Adrenal gland (tissue), 5 donors: ENCODE measurements around the gene PTBP3.

Source experiments
- CTCF ChIP-seq, 6 experiments: fragments of 450-650 bp in 4 of 6; fragments of 200-600 bp in 2 of 6; sonication (generic) in 1 of 6; IDR thresholded peaks; 1 replicate in 5 of 6; 2 replicates in 1 of 6; pipeline versions ENCODE4 v1.5.1 to v1.8.0; 2016 to 2021; ENCODE audit warnings: antibody characterized with exemption in 6 of 6, mild to moderate bottlenecking in 2 of 6, moderate library complexity in 1 of 6
- POLR2A ChIP-seq, 2 donors: fragments of 450-650 bp; IDR thresholded peaks; one replicate each; pipeline ENCODE4 v1.6.1; 2017; ENCODE audit warnings: antibody characterized with exemption in 2 of 2, mild to moderate bottlenecking in 2 of 2, moderate library complexity in 1 of 2
- donor health status: DM: no; HTN: no; CAD: no.

GRCh38 chr9:112352209-112352608 lies 18.8 kb upstream of the PTBP3 start:
- TF ChIP-seq CTCF (IDR thresholded peaks at IDR 0.05) (no peak), POLR2A (IDR thresholded peaks at IDR 0.05) (no peak)
